Liver (tissue), 9 donors: ENCODE measurements around the gene THAP4. TPM values are rescaled to one million over a fixed set of nuclear protein-coding genes. Genes with fewer than 3 reads are reported as not detected.
"Not testable (repeated sequence)": the region's sequence is repeated elsewhere in the genome, so short reads cannot be mapped to it uniquely, and the experiment has no call there.

Source experiments
- DNase-seq: peaks from one replicate; pipeline ENCODE4 v3.0.0-alpha.2; 2017; ENCODE audit warnings: low spot score
- H3K27ac ChIP-seq, 2 donors: one replicate each; pipeline ENCODE4 v1.7.0; 2013; ENCODE audit warnings: inconsistent platforms in 2 of 2, low read length in 2 of 2, control low read depth in 1 of 2, low read depth in 1 of 2, mild to moderate bottlenecking in 1 of 2
- H3K27me3 ChIP-seq, 4 donors: one replicate each; pipeline versions ENCODE4 v1.6.1 to v1.7.0; 2013; ENCODE audit warnings: low read length in 3 of 4, inconsistent platforms in 1 of 4, mild to moderate bottlenecking in 1 of 4, moderate library complexity in 1 of 4; ENCODE audit not compliant: control insufficient read depth in 4 of 4, insufficient read depth in 4 of 4
- H3K36me3 ChIP-seq, 4 donors: one replicate each; pipeline versions ENCODE4 v1.6.1 to v1.7.0; 2013; ENCODE audit warnings: low read length in 3 of 4, mild to moderate bottlenecking in 3 of 4, low read depth in 1 of 4, moderate library complexity in 1 of 4; ENCODE audit not compliant: control insufficient read depth in 4 of 4, insufficient read depth in 3 of 4
- H3K4me1 ChIP-seq, 4 donors: one replicate each; pipeline versions ENCODE4 v1.6.1 to v1.7.0; 2013; ENCODE audit warnings: low read length in 3 of 4, mild to moderate bottlenecking in 3 of 4, moderate library complexity in 1 of 4; ENCODE audit not compliant: control insufficient read depth in 4 of 4, insufficient read depth in 4 of 4
- H3K4me3 ChIP-seq, 3 donors: one replicate each; pipeline versions ENCODE4 v1.6.1 to v1.7.0; 2013; ENCODE audit warnings: low read length in 3 of 3, control low read depth in 1 of 3, low read depth in 1 of 3, mild to moderate bottlenecking in 1 of 3
- H3K9ac ChIP-seq, 2 donors: one replicate each; pipeline ENCODE4 v1.7.0; 2013; ENCODE audit warnings: low read length in 2 of 2, mild to moderate bottlenecking in 2 of 2, moderate library complexity in 2 of 2, control low read depth in 1 of 2, low read depth in 1 of 2
- H3K9me3 ChIP-seq, 4 donors: one replicate each; pipeline versions ENCODE4 v1.6.1 to v1.7.0; 2013; ENCODE audit warnings: low read length in 3 of 4; ENCODE audit not compliant: control insufficient read depth in 4 of 4
- GABPA ChIP-seq, 2 donors: IDR thresholded peaks in 1 of 2; conservative IDR thresholded peaks in 1 of 2; 2 replicates each; pipeline ENCODE4 v1.6.1; 2016; ENCODE audit warnings: antibody characterized with exemption in 2 of 2, mild to moderate bottlenecking in 1 of 2, moderate library complexity in 1 of 2
- HNF4A ChIP-seq, 2 donors: conservative IDR thresholded peaks; 2 replicates each; pipeline ENCODE4 v1.6.1; 2016; ENCODE audit warnings: antibody characterized with exemption in 2 of 2, mild to moderate bottlenecking in 2 of 2
- JUND ChIP-seq, 2 donors: IDR thresholded peaks; 2 replicates each; pipeline ENCODE4 v1.6.1; 2016; ENCODE audit warnings: antibody characterized with exemption in 2 of 2
- NR2F2 ChIP-seq: IDR thresholded peaks from 2 replicates; pipeline ENCODE4 v1.6.1; 2016; ENCODE audit warnings: antibody characterized with exemption
- RAD21 ChIP-seq, 2 donors: IDR thresholded peaks; 2 replicates each; pipeline ENCODE4 v1.6.1; 2016; ENCODE audit warnings: antibody characterized with exemption in 2 of 2, mild to moderate bottlenecking in 2 of 2
- REST ChIP-seq: IDR thresholded peaks from 2 replicates; pipeline ENCODE4 v1.6.1; 2016; ENCODE audit warnings: antibody characterized with exemption, mild to moderate bottlenecking
- TAF1 ChIP-seq: conservative IDR thresholded peaks from 2 replicates; pipeline ENCODE4 v1.6.1; 2016; ENCODE audit warnings: antibody characterized with exemption, mild to moderate bottlenecking
- WGBS: extraction: QIAGEN DNeasy Blood & Tissue Kit; methylation state at CpG from one replicate; pipeline ENCODE4 v1.1.7; 2013; 5-methylcytosine and 5-hydroxymethylcytosine counted together
- polyA plus RNA-seq, 2 donors: library from polyadenylated mRNA; stranded (reverse) in 1 of 2; unstranded in 1 of 2; fragments of 200-250 nt in 1 of 2; fragments of >200 nt in 1 of 2; fragmentation: Nextera tagmentation in 1 of 2; extraction: Ambion mirVana in 1 of 2; gene quantifications; one replicate each; pipeline versions ENCODE4 v1.2.1 to v1.2.3, GENCODE V29; 2013 to 2015
- total RNA-seq, 2 donors: library from RNA; depleted of rRNA; stranded (reverse); fragments of >200 nt; gene quantifications; one replicate each; pipeline ENCODE4 v1.2.3, GENCODE V29; 2014
- TF ChIP-seq, protein P1 (sequence below): IDR thresholded peaks from 2 replicates; pipeline ENCODE4 v1.6.1; 2016; ENCODE audit warnings: antibody characterized with exemption
- donor health status: healthy.
- donor health status: healthy.
- donor health status: healthy.
- donor health status: healthy.
- donor health status: healthy.

The THAP4 gene
- total and polyA plus RNA-seq, 4 donors: 16.8 to 33.1 (median 22.7) TPM

DNA sequence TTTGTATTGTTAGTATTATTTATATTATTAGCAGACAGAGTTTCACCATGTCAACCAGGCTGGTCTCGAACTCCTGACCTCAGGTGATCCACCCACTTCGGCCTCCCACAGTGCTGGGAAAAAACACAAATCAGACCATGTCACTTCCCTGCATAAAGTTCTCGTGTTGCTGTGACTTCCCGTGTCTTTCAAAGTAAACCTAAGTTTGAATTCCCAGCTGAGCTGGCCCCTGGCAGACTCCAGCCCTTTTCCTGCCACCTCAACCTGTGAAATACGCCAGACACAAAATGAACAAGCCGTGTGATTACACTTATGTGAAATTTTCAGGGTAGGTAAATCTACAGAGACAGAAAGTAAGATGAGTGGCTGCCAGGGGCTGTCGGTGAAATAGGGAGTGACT lies 70.5 kb downstream of the THAP4 start:
- peaks cover 2 to 26% (median 18%) of the 10 kb centered on the region in 4 donors for H3K4me1 ChIP-seq
- no peaks in the 10 kb centered on the region for H3K27me3 ChIP-seq
- no peak overlapping the region for H3K27ac ChIP-seq
- no peak overlapping the region for H3K9ac ChIP-seq
- WGBS: 83% methylated on average over 7 of the region's 7 CpGs
- no peaks in the 10 kb centered on the region for H3K9me3 ChIP-seq
- H3K4me3 ChIP-seq: no peak overlapping the region
- peaks cover 6 to 14% (median 9%) of the 10 kb centered on the region in 4 donors for H3K36me3 ChIP-seq
- TF ChIP-seq RAD21 (IDR thresholded peaks at IDR 0.05) (no peak), GABPA (IDR thresholded peaks at IDR 0.05 in 1 of 2, conservative IDR thresholded peaks at IDR 0.05 in 1 of 2) (no peak)
- no peak for DNase-seq

GRCh38 chr2:241566021-241566420 lies 70.9 kb downstream of the THAP4 start:
- not testable (repeated sequence) for H3K27ac ChIP-seq, H3K4me3 ChIP-seq, DNase-seq, H3K9me3 ChIP-seq, H3K9ac ChIP-seq, H3K27me3 ChIP-seq
- Histone ChIP-seq H3K36me3 (peaks cover 4 to 14% (median 8%) of the 10 kb centered on the region in 4 donors), H3K4me1 (peaks cover 2 to 29% (median 20%) of the 10 kb centered on the region in 4 donors)
- WGBS: 96% methylated on average over 11 of the region's 11 CpGs

DNA sequence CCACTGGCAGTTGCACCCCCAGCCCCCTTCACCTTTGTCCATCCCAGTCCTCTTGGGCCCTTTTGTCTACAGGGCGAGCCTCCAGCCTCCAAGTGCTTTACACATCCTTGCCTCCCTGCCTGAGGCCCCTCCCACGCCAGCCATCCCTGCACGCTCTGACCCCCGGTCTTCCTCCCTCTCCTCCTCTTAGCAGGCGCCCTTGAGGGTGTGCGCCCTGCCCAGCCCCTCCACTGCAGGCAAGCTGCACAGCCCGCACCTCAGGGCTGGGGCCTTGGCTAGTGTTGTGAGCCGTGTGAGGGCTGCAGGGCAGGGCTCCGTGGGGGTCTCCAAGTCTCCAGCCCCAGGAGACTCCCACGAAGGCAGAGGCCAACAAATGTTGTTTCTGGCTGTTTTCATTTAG lies 71.5 kb downstream of the THAP4 start:
- no peak for DNase-seq
- Histone ChIP-seq H3K27ac (no peak overlapping the region), H3K4me1 (peaks cover 2 to 35% (median 22%) of the 10 kb centered on the region in 4 donors), H3K4me3 (no peak overlapping the region), H3K9me3 (no peaks in the 10 kb centered on the region), H3K27me3 (no peaks in the 10 kb centered on the region), H3K9ac (no peak overlapping the region), H3K36me3 (peaks cover 4 to 14% (median 8%) of the 10 kb centered on the region in 4 donors)
- TF ChIP-seq, protein P1, sequence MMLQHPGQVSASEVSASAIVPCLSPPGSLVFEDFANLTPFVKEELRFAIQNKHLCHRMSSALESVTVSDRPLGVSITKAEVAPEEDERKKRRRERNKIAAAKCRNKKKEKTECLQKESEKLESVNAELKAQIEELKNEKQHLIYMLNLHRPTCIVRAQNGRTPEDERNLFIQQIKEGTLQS: no peak
- no peak for TF ChIP-seq JUND (IDR thresholded peaks at IDR 0.05)
- TF ChIP-seq TAF1: no peak
- no peak for TF ChIP-seq GABPA (IDR thresholded peaks at IDR 0.05 in 1 of 2, conservative IDR thresholded peaks at IDR 0.05 in 1 of 2)
- TF ChIP-seq NR2F2: no peak
- TF ChIP-seq RAD21 (IDR thresholded peaks at IDR 0.05): no peak
- no peak for TF ChIP-seq HNF4A (conservative IDR thresholded peaks at IDR 0.05)
- TF ChIP-seq REST: no peak
- WGBS: 87% methylated on average over 10 of the region's 10 CpGs
